BLaER1 treated with 17β-estradiol and CSF1 and Interleukin-3, amounts not matched to agents 10 nM and 100 nM (cell line): ENCODE results near the gene NAB1.

Experiments
- H3K27ac ChIP-seq, 11 experiments: shearing (Covaris generic); formaldehyde crosslinking; 2 replicates each; pipeline ENCODE4 v1.8.1; 2022
- H3K27me3 ChIP-seq, 11 experiments: shearing (Covaris generic); formaldehyde crosslinking; 2 replicates each; pipeline ENCODE4 v1.8.1; 2022
- H3K36me3 ChIP-seq, 11 experiments: shearing (Covaris generic); formaldehyde crosslinking; 2 replicates each; pipeline ENCODE4 v1.8.1; 2022
- H3K4me1 ChIP-seq, 10 experiments: shearing (Covaris generic); formaldehyde crosslinking; 2 replicates each; pipeline ENCODE4 v1.8.1; 2022
- H3K4me2 ChIP-seq, 11 experiments: shearing (Covaris generic); formaldehyde crosslinking; 2 replicates each; pipeline ENCODE4 v1.8.1; 2022
- H3K4me3 ChIP-seq, 10 experiments: shearing (Covaris generic); formaldehyde crosslinking; 2 replicates each; pipeline ENCODE4 v1.8.1; 2022
- H3K9ac ChIP-seq, 11 experiments: shearing (Covaris generic); formaldehyde crosslinking; 2 replicates each; pipeline ENCODE4 v1.8.1; 2022
- H3K9me3 ChIP-seq, 11 experiments: shearing (Covaris generic); formaldehyde crosslinking; replicated peaks in 1 of 11; 2 replicates each; pipeline ENCODE4 v1.8.1; 2022
- H4K20me1 ChIP-seq, 11 experiments: shearing (Covaris generic); formaldehyde crosslinking; 2 replicates each; pipeline ENCODE4 v1.8.1; 2022
- Cebpa-rat ChIP-seq, 11 experiments: shearing (Covaris generic); IDR thresholded peaks; 2 replicates each; pipeline ENCODE4 v1.8.1; 2022

The NAB1 gene

GRCh38 chr2:190677255-190677654 is 28.4 kb downstream of the NAB1 start:
- peak overlapping the region in 5 of 11 experiments; percentile 58 to 76 (median 71); a peak in 9 of 22 replicates for H3K27ac ChIP-seq
- H3K9me3 ChIP-seq: no peaks in the 10 kb centered on the region
- peak overlapping the region in 2 of 11 experiments; percentile 47 to 57; a peak in 2 of 22 replicates for H3K9ac ChIP-seq
- H3K36me3 ChIP-seq: peaks cover 48 to 85% (median 60%) of the 10 kb centered on the region in 11 experiments
- no peak overlapping the region for H3K4me3 ChIP-seq
- H3K4me1 ChIP-seq: peaks cover 20 to 35% (median 29%) of the 10 kb centered on the region in 10 experiments
- H4K20me1 ChIP-seq: peaks cover 0 to 22% (median 0%) of the 10 kb centered on the region in 11 experiments; a peak in 2 of 22 replicates
- H3K27me3 ChIP-seq: no peaks in the 10 kb centered on the region
- H3K4me2 ChIP-seq: peak overlapping the region; percentile 6 to 72 (median 57); a peak in 17 of 22 replicates
- no peak for TF ChIP-seq Cebpa-rat (IDR thresholded peaks at IDR 0.05)

GRCh38 chr2:190678444-190679162 is 29.7 kb downstream of the NAB1 start:
- peaks cover 37 to 79% (median 53%) of the 10 kb centered on the region in 11 experiments for H3K36me3 ChIP-seq
- H3K27ac ChIP-seq: peak overlapping the region; percentile 16 to 76 (median 58); a peak in 20 of 22 replicates
- peak overlapping the region in 2 of 10 experiments; percentile 8 to 11; a peak in 1 of 20 replicates for H3K4me3 ChIP-seq
- H3K9me3 ChIP-seq: no peaks in the 10 kb centered on the region
- no peaks in the 10 kb centered on the region for H3K27me3 ChIP-seq
- peak overlapping the region; percentile 22 to 72 (median 62) for H3K4me2 ChIP-seq
- peaks cover 0 to 20% (median 0%) of the 10 kb centered on the region in 11 experiments; a peak in 2 of 22 replicates for H4K20me1 ChIP-seq
- peaks cover 20 to 35% (median 29%) of the 10 kb centered on the region in 10 experiments for H3K4me1 ChIP-seq
- peak overlapping the region in 10 of 11 experiments; percentile 2 to 63 (median 26); a peak in 11 of 22 replicates for H3K9ac ChIP-seq
- peak in 1 of 11 experiments; percentile 13; a peak in 1 of 22 replicates for TF ChIP-seq Cebpa-rat (IDR thresholded peaks at IDR 0.05)

- H3K4me1 ChIP-seq: peaks cover 20 to 35% (median 29%) of the 10 kb centered on the region in 10 experiments
- peak overlapping the region in 7 of 11 experiments; percentile 3 to 76 (median 70); a peak in 10 of 22 replicates for H3K27ac ChIP-seq
- H3K36me3 ChIP-seq: peaks cover 29 to 76% (median 48%) of the 10 kb centered on the region in 11 experiments
- H3K4me3 ChIP-seq: no peak overlapping the region
- H3K9ac ChIP-seq: no peak overlapping the region
- H3K9me3 ChIP-seq: no peaks in the 10 kb centered on the region
- no peaks in the 10 kb centered on the region for H3K27me3 ChIP-seq
- H4K20me1 ChIP-seq: peaks cover 0 to 20% (median 0%) of the 10 kb centered on the region in 11 experiments; a peak in 2 of 22 replicates
- H3K4me2 ChIP-seq: peak overlapping the region in 8 of 11 experiments; percentile 44 to 72 (median 66); a peak in 11 of 22 replicates
- TF ChIP-seq Cebpa-rat (IDR thresholded peaks at IDR 0.05): no peak
Observed at GRCh38 chr2:190679391-190679790, 30.5 kb downstream of the NAB1 start.

GRCh38 chr2:190679813-190680591 is 31.1 kb downstream of the NAB1 start:
- H3K4me2 ChIP-seq: peak overlapping the region in 3 of 11 experiments; percentile 50 to 70 (median 53); a peak in 4 of 22 replicates
- H3K36me3 ChIP-seq: peaks cover 28 to 76% (median 44%) of the 10 kb centered on the region in 11 experiments
- no peak overlapping the region for H3K9ac ChIP-seq
- no peaks in the 10 kb centered on the region for H3K27me3 ChIP-seq
- peak overlapping the region in 5 of 11 experiments; percentile 3 to 76 (median 71); a peak in 7 of 22 replicates for H3K27ac ChIP-seq
- H4K20me1 ChIP-seq: peaks cover 0 to 21% (median 0%) of the 10 kb centered on the region in 11 experiments; a peak in 3 of 22 replicates
- H3K9me3 ChIP-seq: no peaks in the 10 kb centered on the region
- H3K4me3 ChIP-seq: no peak overlapping the region
- peaks cover 20 to 35% (median 29%) of the 10 kb centered on the region in 10 experiments for H3K4me1 ChIP-seq
- no peak for TF ChIP-seq Cebpa-rat (IDR thresholded peaks at IDR 0.05)

- Histone ChIP-seq H3K27me3 (no peaks in the 10 kb centered on the region), H3K4me3 (no peak overlapping the region), H4K20me1 (peaks cover 0 to 29% (median 0%) of the 10 kb centered on the region in 11 experiments; a peak in 3 of 22 replicates), H3K9me3 (no peaks in the 10 kb centered on the region), H3K4me1 (peaks cover 19 to 31% (median 25%) of the 10 kb centered on the region in 10 experiments), H3K27ac (no peak overlapping the region), H3K36me3 (peaks cover 33 to 77% (median 50%) of the 10 kb centered on the region in 11 experiments), H3K9ac (no peak overlapping the region), H3K4me2 (no peak overlapping the region)
- TF ChIP-seq Cebpa-rat (IDR thresholded peaks at IDR 0.05): no peak
Observed at GRCh38 chr2:190682168-190682567, 33.3 kb downstream of the NAB1 start.

GRCh38 chr2:190683802-190684201 is 34.9 kb downstream of the NAB1 start:
- Histone ChIP-seq H3K9me3 (no peaks in the 10 kb centered on the region), H3K36me3 (peaks cover 43 to 88% (median 66%) of the 10 kb centered on the region in 11 experiments), H3K4me2 (no peak overlapping the region), H3K27me3 (no peaks in the 10 kb centered on the region), H3K4me1 (peaks cover 3 to 15% (median 9%) of the 10 kb centered on the region in 10 experiments), H4K20me1 (peaks cover 0 to 23% (median 0%) of the 10 kb centered on the region in 11 experiments; a peak in 3 of 22 replicates), H3K9ac (no peak overlapping the region), H3K27ac (no peak overlapping the region), H3K4me3 (no peak overlapping the region)
- no peak for TF ChIP-seq Cebpa-rat (IDR thresholded peaks at IDR 0.05)

- H3K4me1 ChIP-seq: peaks cover 0 to 4% (median 0%) of the 10 kb centered on the region in 10 experiments; a peak in 2 of 20 replicates
- no peak overlapping the region for H3K9ac ChIP-seq
Observed at GRCh38 chr2:190684931-190685330, 36.0 kb downstream of the NAB1 start.

GRCh38 chr2:190685333-190685732 is 36.5 kb downstream of the NAB1 start:
- TF ChIP-seq Cebpa-rat (IDR thresholded peaks at IDR 0.05): no peak
- H3K27ac ChIP-seq: no peak overlapping the region
- H3K4me2 ChIP-seq: no peak overlapping the region
- H3K27me3 ChIP-seq: no peaks in the 10 kb centered on the region
- no peaks in the 10 kb centered on the region for H3K4me1 ChIP-seq
- H3K9me3 ChIP-seq: no peaks in the 10 kb centered on the region
- H4K20me1 ChIP-seq: peaks cover 0 to 13% (median 0%) of the 10 kb centered on the region in 11 experiments; a peak in 3 of 22 replicates
- no peak overlapping the region for H3K9ac ChIP-seq
- H3K36me3 ChIP-seq: peaks cover 41 to 87% (median 67%) of the 10 kb centered on the region in 11 experiments
- H3K4me3 ChIP-seq: no peak overlapping the region

More at GRCh38 chr2:190684931-190685330, 36.0 kb downstream of the NAB1 start:
- no peaks in the 10 kb centered on the region for H3K27me3 ChIP-seq
- no peak for TF ChIP-seq Cebpa-rat (IDR thresholded peaks at IDR 0.05)
- H3K36me3 ChIP-seq: peaks cover 41 to 87% (median 67%) of the 10 kb centered on the region in 11 experiments
- H3K27ac ChIP-seq: no peak overlapping the region
- H4K20me1 ChIP-seq: peaks cover 0 to 13% (median 0%) of the 10 kb centered on the region in 11 experiments; a peak in 3 of 22 replicates
- no peaks in the 10 kb centered on the region for H3K9me3 ChIP-seq
- H3K4me2 ChIP-seq: no peak overlapping the region
- H3K4me3 ChIP-seq: no peak overlapping the region
